NT2/D1 (cell line): ENCODE data around the gene MEGF9.

Experiments used
- DNase-seq: peaks from one replicate; pipeline ENCODE4 v3.0.0-alpha.2; 2011; ENCODE audit warnings: low read depth, low spot score
- H3K27me3 ChIP-seq: 2 replicates; pipeline ENCODE4 v1.6.0; 2011; ENCODE audit warnings: mild to moderate bottlenecking; ENCODE audit not compliant: insufficient read length, insufficient read depth
- H3K36me3 ChIP-seq: 2 replicates; pipeline ENCODE4 v1.6.1; 2011; ENCODE audit warnings: mild to moderate bottlenecking, low read length, mixed read lengths; ENCODE audit not compliant: insufficient read depth, insufficient read length
- H3K4me1 ChIP-seq: 2 replicates; pipeline ENCODE4 v1.5.1; 2011; ENCODE audit not compliant: insufficient read depth, insufficient read length
- H3K4me3 ChIP-seq: 2 replicates; pipeline ENCODE4 v1.5.1; 2011; ENCODE audit warnings: low read depth; ENCODE audit not compliant: insufficient read length
- H3K9ac ChIP-seq: 2 replicates; pipeline ENCODE4 v1.6.0; 2011; ENCODE audit warnings: low read depth; ENCODE audit not compliant: insufficient read length
- H3K9me3 ChIP-seq: 2 replicates; pipeline ENCODE4 v1.5.1; 2011; ENCODE audit warnings: mild to moderate bottlenecking, low read length; ENCODE audit not compliant: insufficient read depth
- SUZ12 ChIP-seq: IDR thresholded peaks from 2 replicates; pipeline ENCODE4 v1.6.1; 2011; ENCODE audit not compliant: insufficient read length, insufficient read depth; ENCODE audit errors: extremely low read depth
- YY1 ChIP-seq: IDR thresholded peaks from 2 replicates; pipeline ENCODE4 v1.6.1; 2011; ENCODE audit not compliant: insufficient read length, insufficient read depth
- ZNF274 ChIP-seq: IDR thresholded peaks from 2 replicates; pipeline ENCODE4 v1.6.1; 2011; ENCODE audit warnings: mild to moderate bottlenecking, low read depth, low read length

The MEGF9 gene

GRCh38 chr9:120740132-120740531, 25.9 kb upstream of the MEGF9 start:
- TF ChIP-seq ZNF274 (no peak), YY1 (no peak), SUZ12 (no peak)
- Histone ChIP-seq H3K4me3 (no peak overlapping the region), H3K27me3 (no peaks in the 10 kb centered on the region), H3K4me1 (no peaks in the 10 kb centered on the region), H3K9me3 (no peaks in the 10 kb centered on the region), H3K36me3 (no peaks in the 10 kb centered on the region), H3K9ac (no peak overlapping the region)
- DNase-seq: no peak

GRCh38 chr9:120737416-120738165, 23.3 kb upstream of the MEGF9 start:
- Histone ChIP-seq H3K36me3 (no peaks in the 10 kb centered on the region), H3K27me3 (no peaks in the 10 kb centered on the region), H3K9me3 (no peaks in the 10 kb centered on the region), H3K9ac (no peak overlapping the region), H3K4me3 (no peak overlapping the region), H3K4me1 (no peaks in the 10 kb centered on the region)
- TF ChIP-seq SUZ12: no peak
- TF ChIP-seq ZNF274: no peak
- TF ChIP-seq YY1: no peak
- DNase-seq: no peak

GRCh38 chr9:120736881-120737280, 22.6 kb upstream of the MEGF9 start:
- TF ChIP-seq ZNF274: no peak
- no peak for TF ChIP-seq SUZ12
- no peak for TF ChIP-seq YY1

GRCh38 chr9:120735415-120736126, 21.3 kb upstream of the MEGF9 start:
- DNase-seq: no peak
- Histone ChIP-seq H3K36me3 (no peaks in the 10 kb centered on the region), H3K27me3 (no peaks in the 10 kb centered on the region), H3K9me3 (no peaks in the 10 kb centered on the region), H3K4me1 (peaks cover 2% of the 10 kb centered on the region), H3K4me3 (no peak overlapping the region), H3K9ac (no peak overlapping the region)
- TF ChIP-seq ZNF274: no peak
- TF ChIP-seq SUZ12: no peak
- no peak for TF ChIP-seq YY1

More at GRCh38 chr9:120736881-120737280, 22.6 kb upstream of the MEGF9 start:
- H3K4me1 ChIP-seq: no peaks in the 10 kb centered on the region
- no peaks in the 10 kb centered on the region for H3K27me3 ChIP-seq
- no peak overlapping the region for H3K4me3 ChIP-seq
- no peaks in the 10 kb centered on the region for H3K36me3 ChIP-seq
- no peak for DNase-seq
- no peaks in the 10 kb centered on the region for H3K9me3 ChIP-seq
- no peak overlapping the region for H3K9ac ChIP-seq

- Histone ChIP-seq H3K4me1 (peaks cover 2% of the 10 kb centered on the region), H3K27me3 (no peaks in the 10 kb centered on the region), H3K9ac (no peak overlapping the region), H3K4me3 (no peak overlapping the region), H3K36me3 (no peaks in the 10 kb centered on the region), H3K9me3 (no peaks in the 10 kb centered on the region)
- TF ChIP-seq ZNF274 (no peak), SUZ12 (no peak), YY1 (no peak)
- no peak for DNase-seq
These were observed 20.5 kb upstream of the MEGF9 start for GRCh38 chr9:120734607-120735410.

GRCh38 chr9:120733190-120733589, 18.9 kb upstream of the MEGF9 start:
- TF ChIP-seq ZNF274 (no peak), SUZ12 (no peak), YY1 (no peak)
- peaks cover 2% of the 10 kb centered on the region for H3K4me1 ChIP-seq
- no peak overlapping the region for H3K9ac ChIP-seq
- no peak overlapping the region for H3K4me3 ChIP-seq
- no peak for DNase-seq
- no peaks in the 10 kb centered on the region for H3K27me3 ChIP-seq
- no peaks in the 10 kb centered on the region for H3K36me3 ChIP-seq
- no peaks in the 10 kb centered on the region for H3K9me3 ChIP-seq
